IPS-NIHi7 (cell line): ENCODE measurements around the gene NOP16.
"Not testable (repeated sequence)": the region's sequence is repeated elsewhere in the genome, so short reads cannot be mapped to it uniquely, and the experiment has no call there.

Experiments used
- DNase-seq: peaks from one replicate; pipeline ENCODE4 v3.0.0; 2012; ENCODE audit warnings: mixed read lengths; ENCODE audit errors: extremely low spot score

Gene NOP16

DNA sequence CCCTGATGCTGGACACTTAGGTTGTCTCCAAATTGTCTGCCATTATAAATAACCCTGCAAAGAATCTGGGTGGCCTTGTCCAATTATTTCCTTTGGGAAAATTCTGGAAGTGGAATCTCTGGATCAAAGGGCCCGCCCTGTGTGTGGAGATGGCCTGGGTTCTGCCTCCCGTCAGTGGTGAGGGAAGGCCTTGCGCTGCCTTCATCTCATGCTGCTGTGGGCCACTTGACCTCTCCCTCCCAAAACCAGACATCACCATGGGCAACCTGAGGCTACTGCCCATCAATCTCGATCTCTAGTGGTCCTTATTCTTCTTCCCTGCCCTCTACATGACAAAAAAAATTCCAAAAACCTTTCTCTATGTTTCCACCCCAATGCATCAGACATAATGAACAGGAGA, 21.4 kb upstream of the NOP16 start:
- no peak for DNase-seq

DNA sequence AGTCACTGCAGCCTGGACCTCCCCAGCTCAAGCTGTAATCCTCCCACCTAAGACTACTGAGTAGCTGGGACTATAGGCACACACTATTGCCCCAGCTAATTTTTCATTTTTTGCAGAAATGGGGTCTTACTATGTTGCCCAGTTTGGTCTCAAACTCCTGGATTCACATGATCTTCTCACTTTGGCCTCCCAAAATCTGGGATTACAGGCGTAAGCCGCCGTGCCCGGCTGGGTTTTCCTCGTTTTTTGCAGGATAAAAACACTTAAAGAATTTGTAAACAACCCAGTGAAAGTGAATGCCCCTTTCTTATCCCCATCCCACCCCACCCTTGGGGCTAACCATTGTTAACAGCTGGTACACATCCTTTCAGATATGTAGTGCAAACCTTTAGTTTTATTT, 20.2 kb upstream of the NOP16 start:
- no peak for DNase-seq

DNA sequence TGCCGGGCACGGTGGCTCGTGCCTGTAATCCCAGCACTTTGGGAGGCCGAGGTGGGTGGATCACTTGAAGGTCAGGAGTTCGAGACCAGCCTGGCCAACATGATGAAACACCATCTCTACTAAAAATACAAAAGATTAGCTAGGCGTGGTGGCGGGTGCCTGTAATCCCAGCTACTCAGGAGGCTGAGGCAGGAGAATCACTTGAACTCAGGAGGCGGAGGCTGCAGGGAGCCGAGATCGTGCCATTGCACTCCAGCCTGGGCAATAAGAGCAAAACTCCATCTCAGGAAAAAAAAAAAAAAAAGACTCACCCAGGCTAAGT, 19.8 kb upstream of the NOP16 start:
- DNase-seq, result not testable (repeated sequence)

DNA sequence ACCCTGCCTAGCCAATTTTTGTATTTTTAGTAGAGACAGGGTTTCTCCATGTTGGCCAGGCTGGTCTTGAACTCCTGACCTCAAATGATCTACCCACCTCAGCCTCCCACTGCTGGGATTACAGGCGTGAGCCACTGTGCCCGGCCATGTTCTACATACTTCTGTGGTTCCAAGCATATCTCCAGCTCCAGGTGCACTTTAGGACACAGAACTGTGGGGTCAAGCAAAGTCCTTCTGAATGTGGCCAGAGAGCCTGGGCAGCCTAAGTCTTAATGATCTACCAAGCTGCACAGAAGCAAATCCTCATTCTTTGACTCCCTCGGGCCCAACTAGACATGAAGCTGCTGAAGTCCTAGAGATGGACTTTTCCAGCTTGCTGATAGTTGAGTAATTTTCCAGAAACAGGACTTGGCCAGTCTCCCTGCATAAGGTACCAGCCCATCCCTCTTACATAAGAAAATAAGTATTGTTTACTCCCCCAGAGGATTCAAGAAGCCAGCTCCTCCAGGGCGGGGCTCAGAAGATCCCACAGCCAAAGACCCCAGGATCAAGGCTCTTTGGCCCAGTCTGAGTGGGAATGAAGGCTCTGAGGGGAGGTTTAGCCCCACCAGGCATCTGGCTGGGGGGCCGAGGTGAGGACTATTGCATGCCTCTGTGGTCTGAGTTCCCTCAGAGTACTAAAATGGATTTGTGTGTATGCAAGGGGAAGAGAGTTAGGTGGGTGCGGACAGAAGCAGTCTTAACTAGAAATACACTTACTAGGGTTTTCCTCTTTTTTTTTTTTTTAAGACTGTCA, 19.3 kb upstream of the NOP16 start:
- no peak for DNase-seq

DNA sequence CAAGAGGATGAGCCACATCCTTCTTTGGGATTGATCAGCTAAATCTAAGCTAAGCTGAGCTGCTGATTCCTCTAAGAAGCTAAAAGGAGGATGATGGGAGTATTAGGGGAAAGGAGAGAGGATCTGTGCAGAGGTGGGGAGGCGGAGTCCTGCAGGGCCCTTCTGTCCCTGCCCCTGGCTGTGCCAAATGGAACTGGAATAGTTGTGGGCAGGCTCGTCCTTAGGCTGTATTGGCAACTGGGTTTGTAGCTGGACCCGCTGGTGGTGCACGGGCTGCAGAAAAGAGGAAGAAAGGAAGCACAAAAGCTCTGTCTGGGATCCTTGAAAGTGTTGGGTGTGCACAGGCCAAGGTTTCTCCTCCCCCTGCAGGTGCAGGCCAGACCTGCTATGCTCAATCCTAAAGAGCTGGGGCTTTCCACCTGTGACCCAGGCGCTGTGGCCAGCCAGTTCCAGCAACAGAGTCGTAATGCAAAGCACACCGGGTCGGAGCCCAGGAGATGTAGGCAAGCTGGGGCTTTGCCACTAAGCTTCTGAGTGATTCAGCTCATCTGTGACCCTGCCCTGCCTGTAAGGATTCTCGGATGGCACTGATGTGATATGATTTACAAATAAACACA, 18.1 kb upstream of the NOP16 start:
- DNase-seq, result no peak

DNA sequence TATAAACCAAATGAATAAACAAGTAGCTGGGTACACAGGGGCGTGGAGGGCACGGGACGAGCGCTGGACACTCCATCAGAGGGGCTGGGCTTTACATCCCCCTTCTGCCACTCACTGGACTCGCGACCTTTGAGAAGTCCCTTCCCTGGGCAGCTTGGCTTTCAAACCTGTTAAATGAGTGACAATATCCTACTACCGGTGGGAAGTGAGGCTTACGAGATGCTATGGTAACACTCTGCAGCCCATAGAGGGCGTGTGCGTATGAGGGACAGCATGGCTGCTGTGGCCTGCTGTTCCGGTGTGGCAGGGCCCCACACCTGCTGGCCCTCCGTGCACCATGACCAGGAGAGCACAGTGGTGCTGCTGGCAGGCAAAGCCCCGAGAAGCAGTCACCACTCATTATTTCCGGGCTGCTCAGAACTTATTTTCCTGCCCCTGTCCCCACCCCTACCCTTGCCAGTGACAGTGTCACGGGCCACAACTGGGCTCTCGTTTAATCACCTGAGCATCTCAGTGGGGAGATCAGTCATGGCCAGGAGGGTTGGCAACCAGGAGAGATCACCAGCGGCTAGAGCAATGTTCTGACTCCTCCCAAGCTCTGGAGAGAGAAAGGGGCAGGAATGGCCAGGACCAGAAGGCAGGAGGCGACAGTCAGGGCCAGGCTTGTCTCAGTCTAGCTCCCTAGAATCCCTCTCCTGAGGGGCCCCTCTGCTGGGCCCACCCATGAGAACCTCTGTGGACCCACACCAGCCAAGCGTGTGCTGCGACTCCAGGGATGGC, 17.4 kb upstream of the NOP16 start:
- DNase-seq, result peak; percentile 74

DNA sequence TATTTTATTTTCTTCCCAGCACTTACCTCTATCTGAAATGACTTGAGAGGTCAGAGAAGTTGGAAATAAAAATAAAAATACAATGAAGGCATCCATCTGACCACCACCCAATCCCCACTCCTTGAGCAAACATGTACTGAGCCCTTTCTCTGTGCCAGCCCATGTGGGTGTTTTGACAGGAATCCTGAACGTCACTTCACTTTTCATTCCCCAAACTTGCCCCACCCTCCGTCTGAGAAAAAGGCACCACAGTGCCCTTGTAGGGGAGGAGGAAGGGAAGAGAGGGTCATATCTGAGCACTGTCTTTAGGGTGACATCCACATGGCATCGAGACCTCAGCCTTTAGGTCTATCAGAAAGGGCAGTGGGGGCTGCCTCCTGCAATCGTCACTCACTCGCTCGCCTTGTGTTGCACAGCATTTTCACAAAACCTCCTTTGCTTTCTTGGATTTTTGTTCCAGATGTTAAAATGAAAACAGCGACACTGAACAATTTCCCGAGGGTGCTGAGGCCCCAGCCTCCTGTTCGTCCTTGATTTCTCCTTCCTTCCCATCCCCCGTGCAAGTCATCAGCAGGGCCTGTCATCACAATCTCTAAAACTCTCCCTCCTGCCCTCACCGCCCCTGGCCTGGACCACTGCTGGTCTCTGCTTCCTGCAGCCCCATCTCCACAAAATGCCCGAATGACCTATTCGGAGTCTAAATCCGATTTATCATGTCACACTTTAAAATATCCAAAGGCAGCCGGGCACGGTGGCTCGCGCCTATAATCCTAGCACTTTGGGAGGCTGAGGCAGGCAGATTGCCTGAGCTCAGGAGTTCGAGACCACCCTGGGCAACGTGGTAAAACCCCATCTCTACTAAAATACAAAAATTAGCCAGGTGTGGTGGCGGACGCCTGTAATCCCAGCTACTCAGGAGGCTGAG, 13.1 kb upstream of the NOP16 start:
- DNase-seq, result no peak

DNA sequence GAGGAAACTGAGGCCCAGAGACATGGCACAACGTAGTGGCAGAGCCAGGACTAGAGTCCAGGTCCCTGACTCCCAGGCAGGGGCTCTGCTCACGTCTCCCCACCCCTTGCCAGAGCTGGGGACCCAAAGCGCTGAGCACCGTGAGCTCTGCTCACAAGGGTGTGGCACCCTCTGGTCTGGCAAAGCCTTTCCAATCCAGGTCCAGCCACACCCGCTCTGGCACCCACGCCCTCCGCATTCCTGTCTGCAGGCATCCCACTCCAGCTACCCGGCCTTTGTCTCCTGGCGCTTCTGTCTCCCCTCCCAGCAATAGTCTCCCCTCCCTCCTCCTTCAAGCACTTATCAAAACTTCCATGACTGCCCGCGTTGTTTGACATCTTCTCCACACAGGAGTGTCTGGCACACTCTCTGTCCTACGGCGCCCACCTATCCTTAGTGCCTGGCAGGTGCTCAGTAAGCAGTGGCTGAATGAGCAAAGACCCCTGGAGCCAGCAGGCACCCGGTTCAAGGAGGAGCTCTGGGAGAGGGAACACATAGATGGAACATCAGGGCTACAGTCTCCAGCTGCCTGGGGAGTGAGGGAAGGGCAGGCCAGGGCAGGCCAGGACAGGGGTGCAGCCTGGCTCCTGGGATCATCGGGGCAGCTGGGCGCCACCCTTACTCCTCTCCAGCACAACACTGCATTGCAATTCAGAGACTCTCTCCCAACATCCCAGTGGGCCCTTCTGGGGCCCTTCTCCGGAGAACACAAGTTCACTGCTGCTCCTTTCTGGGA, 12.2 kb upstream of the NOP16 start:
- no peak for DNase-seq

DNA sequence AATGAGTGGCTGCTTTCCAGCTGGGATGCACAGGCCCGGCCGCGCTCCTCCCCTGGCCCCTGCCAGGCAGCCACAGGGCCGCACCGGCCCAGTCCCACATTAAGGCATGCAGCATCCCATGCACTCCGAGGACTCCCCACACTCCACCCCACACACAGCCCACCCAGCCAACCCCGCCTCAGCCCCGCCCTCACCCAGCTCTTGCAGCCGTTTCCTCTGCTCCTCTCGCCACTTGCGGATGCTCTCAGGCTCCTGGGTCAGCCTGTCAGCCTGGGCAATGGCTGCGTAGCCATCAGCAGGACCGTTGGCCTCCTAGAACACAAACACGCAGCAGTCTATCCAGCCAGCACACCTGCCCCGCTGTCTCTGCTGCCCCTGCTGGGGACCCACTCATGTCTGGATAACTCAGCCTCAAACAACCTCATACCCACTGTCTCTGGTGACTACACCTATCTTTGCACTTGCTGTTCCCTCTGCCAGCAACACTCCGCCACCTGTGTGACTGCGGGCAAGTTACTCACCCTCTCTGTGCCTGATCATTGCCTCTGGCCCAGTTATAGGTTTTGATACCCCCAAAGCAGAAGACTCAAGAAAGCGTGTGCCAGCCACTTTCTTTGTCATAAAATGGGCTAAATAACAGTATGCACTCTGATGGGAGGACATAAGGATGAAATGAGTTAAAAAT, 9.5 kb upstream of the NOP16 start:
- no peak for DNase-seq

DNA sequence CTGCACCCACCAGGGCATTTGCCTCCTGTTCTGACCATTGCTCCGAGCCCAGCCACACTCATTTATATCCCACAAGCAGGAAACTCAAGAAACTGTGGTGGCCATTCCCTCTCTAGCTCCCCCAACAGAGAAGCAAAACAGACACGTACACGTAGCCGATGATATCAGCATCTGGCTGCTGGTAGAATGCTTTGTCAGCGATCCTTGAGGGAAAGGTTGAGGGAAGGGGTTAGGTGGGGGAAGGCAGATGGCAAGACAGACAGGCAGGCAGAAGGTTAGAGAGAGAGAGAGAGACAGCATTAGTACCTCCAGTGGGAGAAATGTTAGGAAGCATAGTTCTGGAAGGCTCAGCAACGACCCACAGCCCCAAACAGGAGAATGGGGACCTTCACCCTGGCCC, 7.9 kb upstream of the NOP16 start:
- no peak for DNase-seq

DNA sequence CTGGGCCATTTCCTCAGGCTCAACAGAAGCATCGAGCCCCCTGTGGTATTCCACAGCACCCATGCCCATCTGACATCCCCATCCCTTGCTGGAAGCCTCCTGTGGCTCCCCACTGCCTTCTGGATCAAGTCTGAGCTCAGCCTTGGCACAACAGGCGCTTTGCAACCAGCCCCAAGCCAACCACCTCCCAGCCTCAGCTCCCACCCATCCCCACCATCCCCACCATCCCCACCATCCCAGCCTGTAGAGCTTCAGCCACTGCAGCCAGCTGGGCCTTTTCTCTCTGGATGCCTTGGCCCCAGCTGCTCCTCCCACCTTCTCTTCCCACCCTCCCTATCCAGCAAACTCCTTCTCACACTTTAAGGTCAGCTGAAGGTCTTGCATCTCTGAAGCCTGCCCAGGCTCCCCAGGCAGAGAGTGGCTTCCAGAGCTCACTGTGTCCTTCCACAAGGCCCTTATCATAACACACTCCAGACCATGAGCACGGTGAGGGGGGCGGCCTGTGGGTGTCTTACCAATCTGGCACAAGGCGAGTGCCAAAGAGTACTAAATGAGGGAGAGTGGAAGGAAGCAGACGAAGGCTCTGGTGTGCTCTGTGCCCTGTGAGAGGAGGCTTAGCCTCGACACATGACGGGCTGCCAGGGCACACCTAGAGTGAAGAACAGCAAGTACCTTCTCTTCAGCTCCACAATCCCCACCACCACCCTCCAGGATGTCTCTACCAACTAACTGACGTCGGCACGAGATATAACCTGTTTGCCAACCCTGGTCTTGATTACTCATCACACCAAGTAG, 6.7 kb upstream of the NOP16 start:
- DNase-seq, result no peak

DNA sequence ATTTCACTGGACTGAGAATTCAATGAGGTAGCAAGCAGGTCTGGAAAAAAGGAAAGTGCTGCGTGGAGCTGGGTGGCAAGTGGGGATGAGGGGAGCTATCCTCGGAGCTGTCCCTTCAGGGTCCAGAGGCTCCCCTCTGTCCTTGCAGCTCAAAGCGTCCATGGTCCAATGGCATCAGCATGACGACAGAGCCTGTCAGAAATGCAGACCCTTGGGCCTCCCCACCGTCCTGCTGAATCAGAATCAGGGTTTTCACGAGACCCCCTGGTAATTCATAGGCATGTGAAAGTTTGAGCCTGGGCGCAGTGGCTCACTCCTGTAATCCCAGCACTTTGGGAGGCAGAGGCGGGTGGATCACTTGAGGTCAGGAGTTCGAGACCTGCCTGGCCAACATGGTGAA, 5.7 kb upstream of the NOP16 start:
- DNase-seq, result no peak

DNA sequence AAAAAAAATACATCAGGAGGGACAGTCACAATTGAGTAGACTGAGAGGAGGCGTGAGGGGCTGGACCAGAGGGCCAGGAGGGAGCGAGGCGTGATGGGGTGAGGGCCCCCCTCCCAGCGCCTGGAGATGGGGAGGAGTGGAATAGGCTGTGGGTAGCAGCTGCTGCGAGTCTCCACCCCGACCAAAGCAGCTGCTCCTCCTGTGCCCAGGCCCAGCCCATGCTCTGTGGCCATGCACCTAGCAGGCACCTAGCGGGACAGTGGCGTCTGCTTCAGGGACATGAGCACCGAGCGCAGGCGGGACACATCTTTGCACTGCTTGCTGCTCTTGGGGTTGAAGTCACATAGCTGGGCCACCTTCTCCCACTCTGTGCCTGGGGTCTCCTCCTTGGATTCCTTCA, 4.1 kb upstream of the NOP16 start:
- DNase-seq, result no peak

DNA sequence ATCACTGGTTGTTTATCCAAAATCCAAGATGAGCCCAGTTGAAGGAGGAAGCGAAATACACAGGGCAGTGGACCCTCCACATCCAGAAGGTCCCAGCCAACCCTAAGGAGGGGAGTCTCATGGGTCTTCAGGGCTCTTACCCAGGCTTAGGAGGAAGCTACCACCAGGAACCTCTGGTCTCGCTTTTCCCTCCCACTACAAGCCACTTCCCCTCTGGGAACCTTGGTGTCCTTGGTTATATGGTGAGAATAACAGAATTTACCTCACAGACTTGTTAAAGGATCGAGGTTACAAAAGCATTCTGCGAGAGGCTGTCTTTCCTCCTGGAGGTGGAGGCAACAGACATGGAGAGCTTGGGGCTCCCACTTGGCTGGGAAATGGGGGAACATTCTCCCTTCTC, 3.6 kb upstream of the NOP16 start:
- DNase-seq, result no peak

DNA sequence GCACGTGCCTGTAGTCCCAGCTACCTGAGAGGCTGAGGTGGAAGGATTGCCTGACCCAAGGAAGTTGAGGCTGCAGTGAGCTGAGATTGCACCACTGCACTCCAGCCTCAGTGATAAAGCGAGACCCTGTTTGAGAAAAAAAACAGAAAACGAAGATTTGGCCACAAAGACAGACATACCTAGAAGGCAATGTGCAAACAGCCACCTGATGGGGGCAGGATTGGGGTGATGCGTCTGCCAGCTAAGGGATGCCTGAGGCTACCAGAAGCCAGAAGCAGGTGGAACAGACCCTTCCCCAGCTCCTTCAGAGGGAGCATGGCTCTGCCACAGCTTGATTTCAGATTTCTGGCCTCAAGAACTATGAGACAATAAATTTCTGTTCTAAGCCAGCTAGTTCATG, 3.1 kb upstream of the NOP16 start:
- DNase-seq, result no peak

DNA sequence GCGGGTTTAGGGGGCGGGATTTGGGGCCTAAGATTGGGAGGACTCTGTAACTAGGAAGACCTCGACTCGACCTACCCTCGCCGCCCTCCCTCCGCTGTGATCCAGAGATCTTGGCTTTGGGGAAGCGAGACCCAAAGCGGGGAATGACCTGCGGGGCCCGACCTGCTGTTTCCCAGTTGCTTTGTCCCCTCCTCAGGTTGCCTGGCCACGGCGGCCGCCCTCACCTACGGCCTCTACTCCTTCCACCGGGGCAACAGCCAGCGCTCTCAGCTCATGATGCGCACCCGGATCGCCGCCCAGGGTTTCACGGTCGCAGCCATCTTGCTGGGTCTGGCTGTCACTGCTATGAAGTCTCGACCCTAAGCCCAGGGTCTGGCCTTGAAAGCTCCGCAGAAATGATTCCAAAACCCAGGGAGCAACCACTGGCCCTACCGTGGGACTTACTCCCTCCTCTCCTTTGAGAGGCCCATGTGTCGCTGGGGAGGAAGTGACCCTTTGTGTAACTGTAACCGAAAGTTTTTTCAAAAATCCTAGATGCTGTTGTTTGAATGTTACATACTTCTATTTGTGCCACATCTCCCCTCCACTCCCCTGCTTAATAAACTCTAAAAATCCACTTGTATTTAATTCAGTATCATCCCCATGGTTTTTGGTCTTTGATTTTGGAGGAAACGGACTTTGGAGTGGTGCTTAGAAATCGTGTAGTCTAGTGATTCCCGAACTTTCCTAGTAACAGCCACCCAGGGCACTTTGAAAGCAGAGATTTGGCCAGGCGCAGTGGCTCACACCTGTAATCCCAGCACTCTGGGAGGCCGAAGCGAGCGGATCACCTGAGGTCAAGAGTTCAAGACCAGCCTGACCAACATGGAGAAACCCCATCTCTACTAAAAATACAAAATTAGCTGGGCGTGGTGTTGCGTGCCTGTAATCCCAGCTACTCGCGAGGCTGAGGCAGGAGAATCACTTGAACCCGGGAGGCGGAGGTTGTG, 1.0 kb upstream of the NOP16 start:
- DNase-seq, result no peak

DNA sequence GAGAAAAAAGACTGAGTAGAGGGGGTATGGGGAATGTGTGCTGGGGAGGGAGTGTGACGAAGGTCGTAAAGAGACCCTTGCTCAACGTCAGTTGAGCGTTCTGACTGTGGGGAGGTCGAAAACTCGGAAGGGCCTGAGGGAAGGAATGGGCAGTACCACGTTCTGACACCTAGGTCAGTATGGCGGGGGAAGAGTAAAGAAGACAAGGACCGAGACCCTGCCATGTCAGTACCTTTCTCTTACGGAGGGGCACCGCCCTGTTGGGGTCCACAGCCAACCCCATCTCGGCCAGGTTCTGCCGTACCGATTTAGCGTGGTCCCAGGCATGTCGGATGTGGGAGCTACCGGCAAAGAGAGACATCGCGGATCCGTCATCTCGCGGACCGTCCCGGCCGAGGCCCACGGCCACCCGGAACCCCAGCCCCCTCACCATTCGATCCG, 375 bp downstream of the NOP16 start:
- peak; percentile 60 for DNase-seq

DNA sequence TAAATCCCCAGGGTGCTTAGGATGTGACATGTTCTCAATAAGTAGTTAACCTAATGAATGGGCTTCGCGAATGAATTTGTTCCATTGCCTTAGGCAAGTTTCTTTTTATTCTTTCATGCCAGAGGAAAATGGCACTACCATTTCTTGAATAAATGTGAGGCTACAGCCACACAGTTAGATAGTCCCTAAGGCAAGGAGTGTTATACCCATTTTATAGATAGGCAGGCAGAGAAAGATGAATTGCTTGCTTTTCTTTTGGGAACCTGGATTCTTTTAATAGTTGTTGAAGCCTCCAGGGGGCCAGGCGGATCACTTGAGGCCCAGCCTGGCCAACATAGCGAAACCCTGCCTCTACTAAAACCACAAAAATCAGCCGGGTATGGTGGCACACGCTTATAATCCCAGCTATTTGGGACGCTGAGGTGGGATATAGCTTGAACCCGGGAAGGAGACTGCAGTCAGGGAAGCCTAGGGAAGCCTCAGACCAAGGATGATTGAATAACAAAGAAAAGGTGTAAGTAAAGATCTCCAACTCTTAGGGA, 943 bp downstream of the NOP16 start:
- no peak for DNase-seq
